HG03565 (cell line): Measurements from ENCODE around the gene DDIT3.
"Not testable (repeated sequence)": the region's sequence is repeated elsewhere in the genome, so short reads cannot be mapped to it uniquely, and the experiment has no call there.

Experiments
- ATAC-seq: cut with Tn5 transposase; IDR thresholded peaks from one replicate; pipeline ENCODE4 v1.9.1; 2021; ENCODE audit warnings: mild to moderate bottlenecking, moderate library complexity; ENCODE audit not compliant: unreplicated experiment

DDIT3 gene, protein sequence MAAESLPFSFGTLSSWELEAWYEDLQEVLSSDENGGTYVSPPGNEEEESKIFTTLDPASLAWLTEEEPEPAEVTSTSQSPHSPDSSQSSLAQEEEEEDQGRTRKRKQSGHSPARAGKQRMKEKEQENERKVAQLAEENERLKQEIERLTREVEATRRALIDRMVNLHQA

DNA sequence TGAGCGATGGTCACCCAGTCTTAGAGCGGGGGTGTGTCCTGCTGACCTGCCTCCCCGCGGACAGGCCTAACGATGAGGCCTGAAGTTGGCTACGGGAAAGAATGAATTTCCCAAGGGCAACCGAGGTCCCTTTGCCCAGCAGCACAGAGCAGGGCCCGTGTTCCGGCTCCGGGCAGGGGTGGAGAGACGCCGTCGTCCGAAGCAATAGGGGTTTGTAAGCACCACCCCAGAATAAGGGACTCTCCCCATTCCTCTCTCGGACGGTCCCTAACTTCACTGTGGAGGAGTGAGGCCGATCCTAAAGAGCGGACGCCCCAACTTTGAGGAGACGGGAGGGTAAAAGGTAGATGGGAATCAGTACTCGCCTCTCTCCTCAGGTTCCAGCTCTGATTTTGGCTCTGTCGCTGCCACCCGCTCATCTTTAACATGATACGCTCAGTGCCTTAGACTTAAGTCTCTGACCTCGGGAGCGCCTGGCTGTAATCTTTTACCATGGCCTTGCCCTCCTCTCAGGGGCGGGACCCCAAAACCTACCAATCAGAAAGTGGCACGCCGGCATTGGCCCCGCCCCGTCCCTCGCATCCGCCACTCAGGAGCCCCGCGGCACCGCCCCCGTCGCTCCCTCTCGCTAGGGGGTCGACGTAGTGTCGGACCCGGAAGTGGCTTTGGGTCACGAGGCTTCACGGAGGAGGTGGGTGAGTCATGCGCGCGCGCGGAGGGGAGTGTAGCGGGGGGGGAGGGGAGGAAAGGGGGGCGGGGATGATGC, at the start of gene DDIT3:
Gene DDIT3 (minus strand): TSS at position 462 of the 766 bp plus-strand sequence. CDS start 3,108 bp downstream, outside the sequence.
- peak; percentile 51 for ATAC-seq

DNA sequence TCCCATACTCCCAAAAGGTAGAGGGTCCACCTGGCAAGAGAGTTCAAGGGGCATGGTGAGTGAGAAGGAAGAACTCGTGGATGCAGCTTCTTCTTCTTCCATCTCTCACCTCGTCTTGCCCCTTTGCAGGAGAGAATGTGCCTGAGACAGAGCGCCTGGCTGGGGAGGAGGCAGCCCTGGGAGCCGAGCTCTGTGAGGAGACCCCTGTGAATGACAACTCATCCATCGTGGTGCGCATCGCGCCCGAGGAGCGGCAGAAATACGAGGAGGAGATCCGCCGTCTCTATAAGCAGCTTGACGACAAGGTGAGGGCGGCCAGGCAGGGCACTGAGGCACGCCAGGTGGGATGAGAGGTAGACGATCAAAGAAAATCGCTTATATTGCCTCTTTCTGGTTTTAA, 49.5 kb upstream of the DDIT3 start:
- no peak for ATAC-seq

DNA sequence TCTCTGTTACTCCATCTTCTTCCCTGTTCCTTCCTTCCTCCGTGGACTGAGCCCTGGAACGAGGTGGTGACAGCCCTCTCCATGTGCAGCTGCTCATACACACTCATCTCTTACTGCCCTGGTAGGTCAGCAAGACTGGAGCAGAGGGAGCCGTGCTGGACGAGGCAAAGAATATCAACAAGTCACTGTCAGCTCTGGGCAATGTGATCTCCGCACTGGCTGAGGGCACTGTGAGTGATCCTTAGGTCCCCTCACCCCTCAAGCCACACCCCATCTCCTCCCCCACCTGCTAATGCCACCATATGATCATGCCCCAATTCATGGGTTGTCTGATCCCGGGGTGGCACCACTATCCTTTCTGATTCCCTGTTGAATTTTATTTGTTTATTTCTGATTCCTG, 48.5 kb upstream of the DDIT3 start:
- ATAC-seq = no peak

DNA sequence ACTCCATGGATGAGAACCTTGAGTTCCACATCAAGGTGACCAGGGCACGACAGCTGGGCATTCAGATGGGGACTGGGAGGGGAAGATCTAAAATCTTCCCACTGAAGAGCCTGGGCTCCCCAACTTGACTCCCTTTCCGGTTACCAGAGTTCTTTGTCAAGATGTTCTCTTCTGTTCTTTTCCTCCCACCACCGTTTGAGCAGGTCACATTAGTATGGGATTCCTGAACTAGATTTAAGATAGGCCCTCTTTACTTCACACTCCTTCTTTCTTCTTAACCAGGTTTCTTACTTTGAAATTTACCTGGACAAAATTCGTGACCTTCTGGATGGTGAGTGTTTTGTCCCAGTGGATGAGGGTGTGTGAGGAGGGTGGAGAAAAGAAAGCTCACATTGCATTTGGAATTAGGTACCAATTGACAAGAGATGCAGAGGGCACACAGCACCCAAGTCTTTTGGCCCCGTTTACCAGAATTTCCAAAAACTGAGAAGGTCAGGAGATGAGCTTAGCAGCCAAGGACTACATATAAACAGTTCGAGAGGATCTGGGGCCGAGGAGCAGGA, 43.9 kb upstream of the DDIT3 start:
- ATAC-seq = no peak

DNA sequence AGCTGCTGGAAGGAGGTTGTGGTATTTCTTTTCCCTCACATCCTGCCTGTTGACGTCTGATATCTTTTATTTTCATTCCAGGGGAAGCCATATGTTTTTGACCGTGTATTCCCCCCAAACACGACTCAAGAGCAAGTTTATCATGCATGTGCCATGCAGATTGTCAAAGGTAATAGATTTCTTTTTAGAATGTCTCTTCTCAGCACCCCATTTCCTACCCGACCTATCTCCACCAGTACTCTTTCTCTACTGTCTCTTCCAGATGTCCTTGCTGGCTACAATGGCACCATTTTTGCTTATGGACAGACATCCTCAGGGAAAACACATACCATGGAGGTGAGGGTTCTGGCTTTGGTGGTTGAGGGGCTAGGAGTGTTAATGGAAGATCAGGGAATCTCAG, 43.0 kb upstream of the DDIT3 start:
- no peak for ATAC-seq

DNA sequence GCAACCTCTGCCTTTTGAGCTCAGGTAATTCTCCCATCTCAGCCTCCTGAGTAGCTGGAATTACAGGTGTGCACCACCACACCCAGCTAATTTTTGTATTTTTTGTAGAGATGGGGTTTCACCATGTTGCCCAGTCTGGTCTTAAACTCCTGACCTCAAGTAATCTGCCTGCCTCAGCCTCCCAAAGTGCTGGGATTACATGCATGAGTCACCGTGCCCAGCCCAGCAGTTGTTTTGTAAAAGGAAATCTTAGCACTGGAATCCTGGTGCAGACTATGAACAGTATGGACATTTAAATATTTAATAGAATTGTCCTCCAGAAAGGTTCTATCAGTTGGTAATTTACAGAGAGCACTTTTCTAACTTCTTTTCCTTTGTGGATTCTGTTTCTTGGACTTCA, 40.8 kb upstream of the DDIT3 start:
- ATAC-seq = not testable (repeated sequence)

DNA sequence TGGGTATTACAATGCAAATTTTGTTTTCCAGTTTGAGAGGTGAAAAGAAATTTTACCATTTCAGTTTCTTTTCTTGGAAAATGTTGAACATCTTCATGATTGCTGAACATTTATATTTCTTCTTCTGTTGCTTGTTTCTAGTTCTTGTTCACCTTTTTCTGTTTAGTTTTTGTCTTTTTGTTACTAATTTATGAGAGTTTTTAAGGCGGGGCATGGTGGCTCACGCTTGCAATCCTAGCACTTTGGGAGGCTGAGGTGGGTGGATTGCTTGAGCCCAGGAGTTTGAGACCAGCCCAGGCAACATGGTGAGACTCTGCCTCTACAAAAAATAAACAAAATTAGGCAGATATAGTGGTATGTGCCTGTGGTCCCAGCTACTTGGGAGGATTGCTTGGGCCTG, 40.2 kb upstream of the DDIT3 start:
- no peak for ATAC-seq

DNA sequence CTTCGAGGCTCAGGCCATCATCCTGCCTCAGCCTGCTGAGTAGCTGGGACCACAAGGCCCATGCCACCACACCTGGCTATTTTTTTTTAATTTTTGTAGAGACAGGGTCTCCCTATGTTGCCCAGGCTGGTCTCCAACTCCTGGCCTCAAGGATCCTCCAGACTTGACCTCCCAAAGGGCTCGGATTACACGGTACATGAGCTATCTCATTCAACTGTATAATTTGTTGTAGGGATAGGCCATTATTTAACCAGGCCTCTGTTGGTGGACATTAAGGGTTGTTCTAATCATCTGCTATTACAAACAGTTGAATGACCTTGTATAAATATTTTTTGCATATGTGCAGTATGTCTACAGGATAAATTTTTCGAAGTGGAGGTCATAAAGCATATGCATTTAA, 38.5 kb upstream of the DDIT3 start:
- ATAC-seq = no peak

DNA sequence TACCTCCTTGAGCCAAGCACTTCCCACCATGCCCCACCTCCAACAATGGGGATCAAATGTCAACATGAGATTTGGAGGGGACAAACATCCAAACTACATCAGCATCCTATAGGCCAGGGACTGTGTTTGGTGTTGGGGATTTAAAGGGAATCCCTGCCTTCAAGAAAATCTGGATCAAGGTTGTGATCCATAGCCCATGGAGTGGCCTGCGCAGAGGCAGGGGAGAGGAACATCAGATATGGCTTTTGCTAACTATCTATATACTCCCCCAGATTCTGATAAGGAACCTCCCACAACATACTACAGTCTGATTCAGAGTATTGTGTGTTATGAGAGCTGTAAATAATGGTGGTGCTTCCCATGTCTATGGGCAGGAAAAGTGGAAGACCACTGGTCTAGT, 34.6 kb upstream of the DDIT3 start:
- no peak for ATAC-seq

DNA sequence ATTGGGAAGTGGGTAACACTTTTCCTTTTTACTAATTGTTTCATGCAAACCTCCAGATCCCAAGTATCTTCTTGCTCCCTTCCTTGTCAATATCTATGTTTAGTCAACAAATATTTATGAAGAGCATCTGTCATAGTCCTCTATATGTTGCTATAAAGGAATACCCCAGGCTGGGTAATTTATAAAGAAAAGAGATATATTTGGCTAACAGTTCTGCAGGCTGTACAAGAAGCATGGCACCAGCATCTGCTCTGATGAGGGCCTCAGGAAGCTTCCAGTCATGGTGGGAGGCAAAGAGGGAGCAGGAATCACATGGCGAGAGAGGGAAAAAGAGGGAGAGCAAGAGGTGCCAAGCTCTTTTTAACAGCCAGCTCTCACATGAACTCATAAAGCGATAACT, 34.1 kb upstream of the DDIT3 start:
- no peak for ATAC-seq

DNA sequence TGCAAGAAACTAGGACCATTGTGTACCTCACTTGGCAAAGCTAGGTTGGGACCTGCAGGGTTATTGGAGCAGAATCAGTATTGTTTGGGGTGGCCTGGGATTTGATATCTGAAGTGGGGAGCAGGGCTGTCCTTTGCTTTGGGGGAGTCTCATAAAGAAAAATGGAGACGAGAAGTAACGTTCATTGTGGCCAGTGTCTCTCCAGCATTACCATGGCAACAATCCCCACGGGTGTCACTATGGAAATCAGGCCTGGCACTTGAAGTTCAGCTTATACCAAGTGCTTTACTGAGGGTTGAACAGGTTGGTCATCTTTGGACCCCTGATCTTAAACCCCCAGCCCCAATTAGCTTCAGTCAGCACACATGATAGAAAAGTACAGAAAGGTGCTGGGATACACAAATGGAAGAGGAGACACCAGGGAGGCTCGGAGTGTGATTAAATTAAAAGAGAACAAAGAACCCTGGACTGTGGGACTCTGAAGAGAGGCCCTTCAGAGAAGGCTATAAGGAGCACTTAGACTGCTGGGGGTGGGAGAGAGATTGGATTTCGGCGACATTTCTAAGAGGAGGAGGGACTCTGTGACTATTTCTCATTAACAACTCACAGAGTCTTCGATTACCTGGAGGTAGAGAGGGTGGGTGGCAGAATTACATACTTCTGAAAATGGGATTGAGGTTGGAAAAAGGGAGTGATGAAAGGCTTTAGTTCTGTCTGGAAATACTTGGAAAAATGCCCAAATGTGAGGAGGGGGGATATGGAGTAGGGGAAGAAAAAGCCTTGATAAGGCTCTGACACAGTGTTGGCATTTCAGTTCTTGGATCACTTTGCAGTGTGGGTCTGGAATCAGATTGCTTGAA, 33.3 kb upstream of the DDIT3 start:
- ATAC-seq = no peak

DNA sequence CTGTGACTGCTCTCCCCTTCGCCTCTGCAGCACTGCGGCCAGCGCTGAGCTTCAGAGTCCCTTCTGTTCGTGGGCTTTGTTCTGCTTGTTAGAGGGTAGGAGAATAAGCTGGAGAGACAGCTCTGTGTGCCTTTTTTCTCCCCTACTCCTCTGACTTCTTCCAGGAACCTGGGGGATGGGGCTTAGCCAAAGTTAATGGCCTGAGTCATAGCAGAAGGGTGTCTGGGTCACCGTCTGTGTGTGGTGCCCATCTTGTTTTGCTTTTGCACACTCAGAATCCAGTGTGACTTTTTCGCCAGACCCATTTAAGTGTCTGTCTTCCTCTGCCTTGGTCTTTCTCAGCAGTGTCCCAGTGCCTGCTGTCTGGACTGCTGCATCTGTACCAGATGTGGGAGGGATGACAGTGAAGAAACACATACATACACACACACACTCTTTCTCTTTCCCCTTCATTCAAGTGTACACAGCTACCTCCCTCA, 32.6 kb upstream of the DDIT3 start:
- ATAC-seq = no peak

DNA sequence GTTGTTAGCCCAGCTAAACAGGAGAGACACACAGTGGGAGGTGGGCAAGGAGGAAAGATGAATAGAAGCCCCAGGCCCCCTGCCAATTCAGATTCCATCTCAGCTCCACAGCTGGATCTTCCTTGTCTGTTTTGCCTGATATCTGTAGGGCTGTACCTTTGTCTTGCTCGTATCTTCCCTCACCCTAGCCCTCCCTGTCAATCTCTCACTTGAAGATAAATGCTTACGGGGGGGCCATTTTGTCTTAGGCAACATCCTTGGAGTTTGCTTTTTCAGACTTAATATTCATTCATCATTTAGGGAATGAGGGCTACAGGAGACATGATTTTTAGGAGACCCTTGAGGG, 32.0 kb upstream of the DDIT3 start:
- no peak for ATAC-seq

DNA sequence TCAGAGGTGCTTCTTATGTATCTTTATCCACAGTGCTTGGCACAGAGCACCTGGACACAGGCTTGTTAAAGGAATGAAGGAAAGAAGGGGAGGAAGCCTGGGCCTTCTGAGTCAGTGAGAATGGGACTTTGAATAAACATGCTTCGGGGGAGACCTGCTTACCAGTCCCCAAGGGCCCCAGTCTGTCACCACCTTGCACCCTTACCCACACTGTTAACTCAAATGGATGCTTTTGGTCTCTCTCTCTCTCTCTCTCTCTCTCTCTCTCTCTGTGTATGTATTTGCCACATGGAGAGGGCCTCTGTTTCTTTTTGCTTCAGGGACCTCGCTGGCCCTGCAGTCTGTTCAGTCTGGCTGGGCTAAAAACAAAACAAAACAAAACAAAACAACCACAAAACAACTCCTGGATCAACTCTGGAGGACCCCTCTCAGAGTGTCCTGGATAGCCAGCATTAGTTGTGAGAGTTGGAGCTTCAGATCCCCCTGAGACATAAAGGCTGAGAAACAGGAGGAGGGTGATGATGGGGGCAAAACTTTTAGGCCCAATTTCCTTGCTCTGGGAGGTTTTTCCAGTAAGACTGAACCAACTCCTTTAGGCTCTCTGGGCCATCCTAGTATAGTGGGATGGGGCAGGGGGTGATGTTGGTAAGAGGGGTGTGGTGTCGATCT, 31.5 kb upstream of the DDIT3 start:
- no peak for ATAC-seq

DNA sequence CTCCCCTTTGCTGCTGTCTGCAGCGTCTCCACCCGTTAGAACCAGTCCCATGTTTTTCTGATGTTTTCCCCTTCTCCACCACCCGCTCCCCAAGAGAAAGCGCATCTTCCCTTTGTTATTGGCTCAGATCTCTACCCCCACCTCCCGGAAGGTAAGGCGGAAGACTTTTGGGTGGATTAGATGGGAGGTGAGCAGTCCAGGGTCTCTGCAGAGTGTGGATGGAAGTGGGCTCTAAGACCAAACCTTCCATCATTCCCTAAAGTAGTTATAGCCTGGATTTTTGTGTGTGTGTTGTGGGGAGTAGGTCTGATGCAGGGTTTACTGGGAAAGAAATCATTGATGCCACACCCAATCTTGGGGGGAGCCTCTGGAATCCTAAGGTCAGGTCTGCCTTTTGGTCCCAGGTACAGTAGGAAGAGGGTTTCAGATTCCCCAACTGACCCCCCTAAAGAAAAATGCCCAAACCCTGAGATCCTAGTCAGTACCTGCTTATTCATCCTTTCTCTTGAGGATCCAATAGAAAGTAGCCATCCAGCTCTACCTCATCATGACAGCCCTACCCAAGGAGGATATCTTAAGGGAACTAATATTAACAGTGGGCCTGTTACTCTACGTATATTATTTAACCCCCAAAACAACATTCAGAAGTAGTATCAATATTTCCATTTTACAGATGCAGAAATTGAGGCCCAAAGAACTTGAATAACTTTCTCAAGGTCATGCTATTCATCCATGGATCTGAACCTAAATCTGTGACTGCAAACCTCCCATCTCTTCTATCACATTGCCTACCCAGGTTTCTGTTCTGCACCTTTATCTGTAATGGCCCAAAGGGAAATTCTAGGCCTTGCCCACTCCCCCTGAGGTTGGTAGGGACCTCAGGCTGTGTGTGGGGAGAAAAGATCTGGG, 30.6 kb upstream of the DDIT3 start:
- ATAC-seq = no peak

DNA sequence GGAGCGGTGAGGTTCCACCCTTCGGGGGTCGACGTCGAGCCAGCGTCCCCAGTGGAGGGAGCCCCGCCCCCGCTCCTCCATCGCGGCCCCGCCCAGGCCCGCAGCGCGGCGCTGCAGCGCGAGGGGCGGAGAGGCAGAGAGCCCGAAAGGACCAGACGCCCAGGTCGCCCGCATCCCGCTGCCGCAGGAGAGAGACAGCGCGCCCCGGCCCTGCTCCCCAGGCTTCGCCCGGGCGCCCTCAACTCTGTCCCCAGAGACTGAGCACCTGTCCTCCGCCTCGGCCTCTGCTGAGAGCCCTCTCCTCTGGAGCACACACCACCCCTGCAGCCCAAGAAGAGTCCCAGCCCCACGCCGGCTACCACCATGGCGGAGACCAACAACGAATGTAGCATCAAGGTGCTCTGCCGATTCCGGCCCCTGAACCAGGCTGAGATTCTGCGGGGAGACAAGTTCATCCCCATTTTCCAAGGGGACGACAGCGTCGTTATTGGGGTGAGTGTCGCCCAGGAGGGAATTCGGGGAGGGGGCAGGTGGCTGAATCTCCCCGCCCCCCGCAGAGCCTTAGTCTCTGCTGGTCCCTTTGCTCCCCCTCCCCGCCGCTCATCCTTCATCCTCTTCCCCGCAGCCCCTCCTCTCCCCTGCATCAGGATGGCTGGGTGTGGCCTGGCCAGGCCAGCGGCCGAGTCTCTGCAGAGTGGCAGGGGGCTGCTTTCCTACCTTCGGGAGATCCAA, 29.8 kb upstream of the DDIT3 start, which contains the start of gene KIF5A:
Gene KIF5A (plus strand): TSS at position 136 of the 732 bp plus-strand sequence. CDS start 228 bp downstream, at position 364.
- ATAC-seq = no peak

DNA sequence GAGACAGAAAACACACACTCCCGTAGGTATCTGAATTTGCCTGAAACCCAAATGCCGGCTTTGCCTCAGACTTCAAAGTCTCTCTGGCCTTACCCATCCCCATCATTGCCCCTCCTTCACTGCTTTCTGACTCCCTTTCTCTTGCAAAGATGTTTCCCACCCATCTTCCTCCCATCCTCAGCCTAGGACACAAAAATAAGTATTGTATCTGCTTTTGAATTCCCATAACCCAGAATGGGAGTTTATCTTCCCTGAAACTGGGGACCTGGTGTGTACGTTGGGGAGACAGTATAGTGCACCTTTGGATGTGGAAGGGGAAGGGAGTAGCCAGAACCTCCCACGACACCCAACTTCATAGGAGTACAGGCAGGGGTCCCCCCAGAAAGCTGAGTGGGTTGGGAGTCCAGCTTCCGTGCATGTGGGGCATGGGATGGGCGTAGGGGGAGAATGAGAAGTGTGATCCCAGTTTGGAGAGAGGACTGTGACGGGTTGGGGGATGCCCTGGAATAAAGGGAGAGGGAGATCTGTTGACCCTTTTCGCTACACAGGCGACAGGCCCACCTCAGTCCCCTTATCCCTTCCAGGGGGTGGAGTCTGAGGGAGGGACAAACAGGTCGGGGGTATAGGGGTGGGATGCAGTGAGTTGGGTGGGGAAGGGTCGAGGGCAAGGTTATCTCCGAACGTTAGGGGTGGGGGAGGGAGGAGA, 29.0 kb upstream of the DDIT3 start:
- no peak for ATAC-seq

DNA sequence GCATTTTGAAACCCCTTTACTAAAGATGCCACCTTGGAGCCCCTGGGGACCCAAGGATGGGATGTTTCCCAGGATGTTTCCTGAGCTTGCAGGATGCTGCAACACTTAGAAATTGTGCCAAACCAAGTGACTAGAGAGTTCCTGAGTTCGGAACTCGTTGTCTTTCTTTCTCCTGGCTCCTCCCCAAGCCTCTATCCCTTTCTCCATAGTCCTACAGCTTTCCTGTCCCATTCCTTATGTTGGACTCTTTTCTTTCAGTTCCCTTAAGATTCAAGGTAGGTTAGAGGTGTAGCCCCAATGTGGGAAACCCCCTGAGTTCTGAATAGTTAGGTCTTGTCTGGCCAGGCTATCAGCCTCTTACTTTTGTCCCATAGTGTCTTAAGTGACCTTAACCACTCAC, 28.2 kb upstream of the DDIT3 start:
- ATAC-seq = no peak

DNA sequence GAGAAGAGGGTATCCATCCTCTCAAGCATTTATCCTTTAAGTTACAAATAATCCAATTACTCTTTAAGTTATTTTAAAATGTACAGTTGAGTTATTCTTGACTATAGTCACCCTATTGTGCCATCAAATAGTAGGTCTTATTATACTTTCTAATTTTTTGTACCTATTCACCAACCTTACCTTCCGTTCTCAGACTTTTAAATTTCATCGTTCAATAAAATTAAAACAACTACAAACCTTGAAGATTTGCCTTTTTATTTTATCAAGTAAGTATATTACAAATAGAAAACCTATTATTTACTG, 27.6 kb upstream of the DDIT3 start:
- no peak for ATAC-seq
